ENCODE data around the gene CGRRF1. TPM values are rescaled to one million over a fixed set of nuclear protein-coding genes. Genes with fewer than 3 reads are reported as not detected.
A peak's percentile ranks its signal among the peaks of the same experiment; 100 is the strongest.

Gene CGRRF1
- total and polyA plus RNA-seq, 2 of the 13 experiments (the other 11 are each of a cell fraction or from before 2014, with no cell fraction given): 16.8 to 18.2 TPM

DNA sequence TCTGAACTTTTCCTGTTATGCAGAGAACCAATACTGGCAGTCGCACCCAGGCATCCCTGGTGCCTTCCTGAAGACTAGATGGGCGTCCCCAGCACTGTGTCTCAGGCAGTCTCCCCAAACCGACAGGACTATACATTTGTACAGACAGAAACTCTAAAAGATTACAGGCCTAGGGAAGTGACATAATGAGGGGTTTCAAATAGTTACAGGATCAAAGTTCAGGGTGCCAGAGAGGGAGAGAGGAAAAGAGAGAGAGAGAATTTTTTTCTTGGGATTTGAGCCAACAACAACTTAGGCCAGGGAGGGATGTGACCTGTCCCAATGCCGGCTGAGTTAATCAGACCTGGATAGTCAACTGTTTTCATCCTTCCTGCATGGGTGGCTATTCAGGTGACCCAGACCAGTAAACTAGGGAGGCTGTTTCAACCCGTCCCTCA lies 11.6 kb upstream of the CGRRF1 start (continued):
- TF ChIP-seq NCOR1 (IDR thresholded peaks at IDR 0.05; ENCODE audit: borderline replicate concordance, low read length) (peak; percentile 82), GTF2F1 (IDR thresholded peaks at IDR 0.05; ENCODE audit: low read length) (no peak), KAT7 (CRISPR knock-in tag; IDR thresholded peaks at IDR 0.05; ENCODE audit: borderline replicate concordance) (0 out of 2 replicates have a peak, but pooled peaks have one; percentile 18), ZNF224 (CRISPR knock-in tag; IDR thresholded peaks at IDR 0.05) (no peak), FOXK2 (IDR thresholded peaks at IDR 0.05) (no peak), ATAD3A (CRISPR knock-in tag; IDR thresholded peaks at IDR 0.05) (no peak), ZNF792 (CRISPR knock-in tag; IDR thresholded peaks at IDR 0.05) (no peak), SIX4 (CRISPR knock-in tag; IDR thresholded peaks at IDR 0.05) (no peak), ZBTB7B (CRISPR knock-in tag; IDR thresholded peaks at IDR 0.05) (peak; percentile 85), ZFAT (CRISPR knock-in tag; conservative IDR thresholded peaks at IDR 0.05) (no peak; the same call in 1 of the 2 replicates), MEF2D (CRISPR knock-in tag; IDR thresholded peaks at IDR 0.05) (no peak), ZNF614 (CRISPR knock-in tag; IDR thresholded peaks at IDR 0.05; ENCODE audit: borderline replicate concordance) (no peak), FOXA3 (CRISPR knock-in tag; IDR thresholded peaks at IDR 0.05) (peak; percentile 43; the same call in 1 of the 2 replicates), REXO4 (CRISPR knock-in tag; IDR thresholded peaks at IDR 0.05; ENCODE audit: borderline replicate concordance) (no peak), SIN3A (IDR thresholded peaks at IDR 0.05; ENCODE audit: borderline replicate concordance, low read depth, low read length) (no peak), NCOA1 (CRISPR knock-in tag; IDR thresholded peaks at IDR 0.05) (no peak), PPARG (CRISPR knock-in tag; conservative IDR thresholded peaks at IDR 0.05) (no peak), ZNF274 (CRISPR knock-in tag; IDR thresholded peaks at IDR 0.05) (no peak), SYNCRIP (IDR thresholded peaks at IDR 0.05; ENCODE audit: insufficient read depth, low read depth, low read length) (no peak), MIXL1 (CRISPR knock-in tag; IDR thresholded peaks at IDR 0.05) (peak; percentile 45; the same call in 1 of the 2 replicates), ZNF781 (CRISPR knock-in tag; IDR thresholded peaks at IDR 0.05; ENCODE audit: borderline replicate concordance, not compliant biosample characterization) (no peak), ZMYM2 (CRISPR knock-in tag; IDR thresholded peaks at IDR 0.05) (no peak), NR2F2 (IDR thresholded peaks at IDR 0.05; ENCODE audit: borderline replicate concordance, low read depth) (peak; percentile 43; the same call in 1 of the 2 replicates), TGIF2 (CRISPR knock-in tag; IDR thresholded peaks at IDR 0.05) (no peak; the same call in 1 of the 2 replicates), RFXANK (CRISPR knock-in tag; IDR thresholded peaks at IDR 0.05) (no peak)
- TF ChIP-seq, protein P1, sequence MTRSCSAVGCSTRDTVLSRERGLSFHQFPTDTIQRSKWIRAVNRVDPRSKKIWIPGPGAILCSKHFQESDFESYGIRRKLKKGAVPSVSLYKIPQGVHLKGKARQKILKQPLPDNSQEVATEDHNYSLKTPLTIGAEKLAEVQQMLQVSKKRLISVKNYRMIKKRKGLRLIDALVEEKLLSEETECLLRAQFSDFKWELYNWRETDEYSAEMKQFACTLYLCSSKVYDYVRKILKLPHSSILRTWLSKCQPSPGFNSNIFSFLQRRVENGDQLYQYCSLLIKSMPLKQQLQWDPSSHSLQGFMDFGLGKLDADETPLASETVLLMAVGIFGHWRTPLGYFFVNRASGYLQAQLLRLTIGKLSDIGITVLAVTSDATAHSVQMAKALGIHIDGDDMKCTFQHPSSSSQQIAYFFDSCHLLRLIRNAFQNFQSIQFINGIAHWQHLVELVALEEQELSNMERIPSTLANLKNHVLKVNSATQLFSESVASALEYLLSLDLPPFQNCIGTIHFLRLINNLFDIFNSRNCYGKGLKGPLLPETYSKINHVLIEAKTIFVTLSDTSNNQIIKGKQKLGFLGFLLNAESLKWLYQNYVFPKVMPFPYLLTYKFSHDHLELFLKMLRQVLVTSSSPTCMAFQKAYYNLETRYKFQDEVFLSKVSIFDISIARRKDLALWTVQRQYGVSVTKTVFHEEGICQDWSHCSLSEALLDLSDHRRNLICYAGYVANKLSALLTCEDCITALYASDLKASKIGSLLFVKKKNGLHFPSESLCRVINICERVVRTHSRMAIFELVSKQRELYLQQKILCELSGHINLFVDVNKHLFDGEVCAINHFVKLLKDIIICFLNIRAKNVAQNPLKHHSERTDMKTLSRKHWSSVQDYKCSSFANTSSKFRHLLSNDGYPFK (CRISPR knock-in tag; IDR thresholded peaks at IDR 0.05; ENCODE audit: borderline replicate concordance): no peak
- TF ChIP-seq, protein P2, sequence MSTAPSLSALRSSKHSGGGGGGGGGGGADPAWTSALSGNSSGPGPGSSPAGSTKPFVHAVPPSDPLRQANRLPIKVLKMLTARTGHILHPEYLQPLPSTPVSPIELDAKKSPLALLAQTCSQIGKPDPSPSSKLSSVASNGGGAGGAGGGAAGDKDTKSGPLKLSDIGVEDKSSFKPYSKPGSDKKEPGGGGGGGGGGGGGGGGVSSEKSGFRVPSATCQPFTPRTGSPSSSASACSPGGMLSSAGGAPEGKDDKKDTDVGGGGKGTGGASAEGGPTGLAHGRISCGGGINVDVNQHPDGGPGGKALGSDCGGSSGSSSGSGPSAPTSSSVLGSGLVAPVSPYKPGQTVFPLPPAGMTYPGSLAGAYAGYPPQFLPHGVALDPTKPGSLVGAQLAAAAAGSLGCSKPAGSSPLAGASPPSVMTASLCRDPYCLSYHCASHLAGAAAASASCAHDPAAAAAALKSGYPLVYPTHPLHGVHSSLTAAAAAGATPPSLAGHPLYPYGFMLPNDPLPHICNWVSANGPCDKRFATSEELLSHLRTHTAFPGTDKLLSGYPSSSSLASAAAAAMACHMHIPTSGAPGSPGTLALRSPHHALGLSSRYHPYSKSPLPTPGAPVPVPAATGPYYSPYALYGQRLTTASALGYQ (CRISPR knock-in tag; IDR thresholded peaks at IDR 0.05): no peak

All from HepG2 (cell line).